ENCODE data around the gene CUEDC1. TPM values are rescaled to one million over a fixed set of nuclear protein-coding genes. Genes with fewer than 3 reads are reported as not detected.
A peak's percentile ranks its signal among the peaks of the same experiment; 100 is the strongest.

CUEDC1 gene
- total RNA-seq, 4 donors from 2014 or later, result 17.1 to 25.7 (median 22.1) TPM

GRCh38 chr17:57866723-57867122, 88.5 kb downstream of the CUEDC1 start:
- ATAC-seq (ENCODE audit: low FRiP score) (no peak), DNase-seq (ENCODE audit: low spot score) (no peak)
- no peak for TF ChIP-seq CTCF (IDR thresholded peaks at IDR 0.05)

- TF ChIP-seq CTCF (IDR thresholded peaks at IDR 0.05), result no peak
- DNase-seq (ENCODE audit: low spot score) (no peak), ATAC-seq (ENCODE audit: low FRiP score) (no peak)
Observed at GRCh38 chr17:57866319-57866718, 88.9 kb downstream of the CUEDC1 start.

GRCh38 chr17:57864273-57864672, 90.9 kb downstream of the CUEDC1 start:
- TF ChIP-seq CTCF (IDR thresholded peaks at IDR 0.05), result no peak
- DNase-seq (ENCODE audit: low spot score) (no peak), ATAC-seq (ENCODE audit: low FRiP score) (no peak)

GRCh38 chr17:57862694-57863667, 92.2 kb downstream of the CUEDC1 start:
- TF ChIP-seq CTCF (IDR thresholded peaks at IDR 0.05), result no peak
- ATAC-seq (ENCODE audit: low FRiP score), result no peak
- no peak for DNase-seq (ENCODE audit: low spot score)

- TF ChIP-seq CTCF (IDR thresholded peaks at IDR 0.05), result no peak
- DNase-seq (ENCODE audit: low spot score) (no peak), ATAC-seq (ENCODE audit: low FRiP score) (peak; percentile 60)
Observed at GRCh38 chr17:57861790-57862693, 93.2 kb downstream of the CUEDC1 start.

GRCh38 chr17:57861000-57861789, 94.0 kb downstream of the CUEDC1 start:
- TF ChIP-seq CTCF (IDR thresholded peaks at IDR 0.05), result no peak
- ATAC-seq (ENCODE audit: low FRiP score) (peak; percentile 34), DNase-seq (ENCODE audit: low spot score) (no peak)

Data from omental fat pad (tissue), 4 donors.